Measurements from ENCODE around the gene SGPL1. TPM values are rescaled to one million over a fixed set of nuclear protein-coding genes. Genes with fewer than 3 reads are reported as not detected.
"Not testable (repeated sequence)": the region's sequence is repeated elsewhere in the genome, so short reads cannot be mapped to it uniquely, and the experiment has no call there.

Gene SGPL1
- total RNA-seq, 1 donor from 2014 or later: 42.6 TPM

DNA sequence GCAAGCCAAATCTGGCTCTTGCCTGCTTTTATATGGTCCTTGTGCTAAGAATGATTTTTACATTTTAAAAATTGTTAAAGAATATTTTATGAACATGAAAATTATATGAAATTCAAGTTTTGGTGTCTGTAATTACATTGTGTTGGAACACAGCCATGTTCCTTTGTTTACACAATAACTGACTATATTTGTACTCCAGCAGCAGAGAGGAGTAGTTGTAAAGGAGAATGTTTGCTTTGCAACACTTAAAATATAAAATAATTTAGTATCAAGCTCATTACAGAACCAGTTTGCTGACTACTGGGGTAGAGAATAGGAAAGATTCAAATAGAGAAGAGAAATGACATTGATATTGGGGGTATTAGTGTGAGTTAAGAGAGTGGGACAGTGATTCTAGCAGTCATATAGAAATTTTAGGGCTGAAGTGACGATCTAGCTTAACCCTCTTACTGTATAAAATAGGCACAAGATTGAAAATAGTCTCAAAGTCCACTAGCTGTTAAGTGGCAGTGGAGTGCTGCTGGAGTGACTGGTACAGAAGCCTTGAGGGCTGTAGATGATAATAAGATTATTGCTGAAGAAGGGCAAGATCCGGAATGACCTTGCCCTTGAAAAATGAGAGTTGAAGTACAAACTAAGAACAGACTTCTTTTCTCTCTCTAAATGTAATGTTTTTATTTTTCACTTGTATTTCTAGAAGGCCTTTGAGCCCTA, 28.2 kb downstream of the SGPL1 start:
- no peak for DNase-seq

DNA sequence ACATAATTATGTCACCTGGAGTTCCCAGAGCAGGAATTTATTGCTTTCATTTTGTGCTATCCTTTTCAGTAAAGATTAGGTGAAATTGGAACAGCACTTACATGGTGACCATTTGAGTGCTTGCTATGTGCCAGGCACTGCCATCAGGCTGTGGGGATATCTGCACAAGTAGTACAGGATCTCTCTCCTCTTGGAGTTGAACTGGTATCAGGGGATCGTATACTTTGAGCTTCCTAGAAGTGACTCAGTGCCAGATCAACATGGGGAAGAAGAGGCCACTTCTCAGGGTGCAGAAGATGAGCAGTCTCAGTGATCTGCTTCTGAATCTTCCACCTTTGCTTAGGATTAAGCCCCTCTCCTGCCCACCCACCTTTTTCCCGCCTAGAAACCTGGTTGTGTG, 29.5 kb downstream of the SGPL1 start:
- DNase-seq: no peak

DNA sequence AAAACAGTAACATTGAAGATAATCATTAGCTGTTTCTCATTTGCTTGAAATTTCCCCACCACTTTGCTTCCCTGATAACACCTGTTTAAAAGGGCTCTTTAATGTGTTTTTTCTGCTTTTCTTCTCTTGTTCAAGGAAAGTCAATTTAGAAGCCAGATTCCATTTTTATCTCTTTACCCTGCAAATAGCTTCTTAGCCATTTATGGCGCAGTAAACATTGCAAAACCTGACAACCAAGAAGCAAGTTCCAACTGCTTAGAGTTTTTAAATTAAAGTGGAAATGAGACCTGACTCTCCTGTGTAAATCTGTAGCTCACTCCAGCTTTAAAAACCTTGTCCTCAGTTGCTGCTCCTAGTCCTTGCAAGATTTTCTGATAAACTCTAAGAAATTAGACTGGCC, 30.1 kb downstream of the SGPL1 start:
- no peak for DNase-seq

DNA sequence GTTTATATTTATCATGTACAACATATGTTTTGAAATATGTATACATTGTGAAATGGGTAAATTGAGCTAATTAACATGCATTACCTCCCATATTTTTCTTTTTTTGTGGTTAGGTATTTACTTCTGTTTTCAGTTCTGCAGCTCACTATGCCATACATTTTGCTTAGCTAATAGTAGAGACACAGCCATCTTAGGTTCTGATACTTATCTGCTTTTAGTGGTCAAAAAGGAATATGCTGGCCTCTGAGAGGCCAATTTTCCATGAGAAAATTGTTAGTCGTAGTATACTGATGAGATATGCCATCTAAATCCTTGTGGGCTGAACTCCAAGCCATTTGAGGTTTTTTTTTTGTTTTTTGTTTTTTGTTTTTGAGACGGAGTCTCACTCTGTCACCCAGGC, 31.0 kb downstream of the SGPL1 start:
- DNase-seq: no peak

DNA sequence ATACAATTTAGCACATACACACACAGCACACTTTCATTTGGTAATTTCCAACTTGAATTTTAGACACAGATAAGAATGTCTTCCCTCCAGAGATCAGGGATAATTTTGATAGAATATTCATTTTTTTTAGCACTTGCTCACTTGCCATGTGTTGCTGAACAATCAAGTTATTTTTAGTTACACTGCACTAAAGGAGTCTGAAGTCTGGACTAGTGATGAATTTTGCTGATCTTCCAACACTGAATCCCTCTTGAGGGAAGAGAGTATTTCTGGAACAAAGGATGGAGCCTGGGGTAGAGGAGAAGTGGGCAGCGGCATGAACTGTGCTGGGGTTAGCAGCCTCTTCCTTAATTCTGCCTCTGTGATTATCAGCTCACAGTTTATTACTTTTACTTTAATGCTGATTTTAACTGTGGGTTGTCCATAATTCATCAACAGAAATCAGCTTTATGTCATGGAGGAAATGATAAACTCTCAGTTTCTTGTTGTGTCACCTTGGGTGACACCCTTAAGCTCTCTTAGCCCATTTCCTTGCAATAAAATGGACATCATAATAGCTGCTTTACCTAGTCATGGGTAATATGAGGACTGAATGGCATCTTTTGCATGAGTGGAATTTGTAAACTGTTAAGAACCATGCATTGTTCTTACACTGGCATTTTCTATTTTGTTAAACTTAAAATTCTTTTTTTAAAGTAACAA, 32.1 kb downstream of the SGPL1 start:
- no peak for DNase-seq

DNA sequence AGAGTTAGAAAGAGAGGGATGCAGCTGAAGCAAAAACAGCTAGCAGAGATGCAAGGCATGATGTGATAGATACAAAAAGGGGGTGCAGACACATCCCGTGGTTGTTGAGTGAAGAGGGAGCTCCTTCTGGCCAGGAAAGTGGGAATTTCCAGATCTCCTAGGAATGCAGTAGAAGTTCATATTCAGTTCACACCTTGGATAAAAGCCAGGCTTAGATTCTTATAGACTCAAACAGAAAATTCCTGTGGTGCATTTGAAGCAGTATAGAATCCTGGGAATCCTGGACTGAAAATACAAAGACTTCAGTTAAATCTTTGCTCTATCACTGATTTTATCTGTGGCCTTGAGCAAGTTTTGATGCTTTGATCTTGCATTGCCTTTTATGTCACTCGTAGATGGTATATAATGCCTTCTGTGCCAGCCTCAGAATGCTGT, 33.9 kb downstream of the SGPL1 start:
- DNase-seq: no peak

DNA sequence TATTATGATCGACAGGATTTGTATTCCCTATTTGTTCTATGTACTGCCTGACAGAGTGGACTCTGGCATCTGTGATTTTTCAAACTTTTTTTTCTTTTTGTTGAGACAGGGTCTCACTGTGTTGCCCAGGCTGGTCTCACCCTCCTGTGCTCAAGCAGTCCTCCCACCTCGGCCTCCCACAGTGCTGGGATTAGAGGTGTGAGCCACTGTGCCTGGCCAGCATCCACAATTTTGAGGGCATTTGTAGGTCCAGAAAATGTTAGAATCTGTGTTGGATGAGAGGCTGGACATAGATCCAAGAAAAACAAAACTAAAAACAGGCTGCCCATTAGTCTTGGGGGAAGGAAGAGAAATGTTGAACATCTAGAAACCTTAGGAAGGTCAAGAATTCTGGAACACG, 34.3 kb downstream of the SGPL1 start:
- no peak for DNase-seq

DNA sequence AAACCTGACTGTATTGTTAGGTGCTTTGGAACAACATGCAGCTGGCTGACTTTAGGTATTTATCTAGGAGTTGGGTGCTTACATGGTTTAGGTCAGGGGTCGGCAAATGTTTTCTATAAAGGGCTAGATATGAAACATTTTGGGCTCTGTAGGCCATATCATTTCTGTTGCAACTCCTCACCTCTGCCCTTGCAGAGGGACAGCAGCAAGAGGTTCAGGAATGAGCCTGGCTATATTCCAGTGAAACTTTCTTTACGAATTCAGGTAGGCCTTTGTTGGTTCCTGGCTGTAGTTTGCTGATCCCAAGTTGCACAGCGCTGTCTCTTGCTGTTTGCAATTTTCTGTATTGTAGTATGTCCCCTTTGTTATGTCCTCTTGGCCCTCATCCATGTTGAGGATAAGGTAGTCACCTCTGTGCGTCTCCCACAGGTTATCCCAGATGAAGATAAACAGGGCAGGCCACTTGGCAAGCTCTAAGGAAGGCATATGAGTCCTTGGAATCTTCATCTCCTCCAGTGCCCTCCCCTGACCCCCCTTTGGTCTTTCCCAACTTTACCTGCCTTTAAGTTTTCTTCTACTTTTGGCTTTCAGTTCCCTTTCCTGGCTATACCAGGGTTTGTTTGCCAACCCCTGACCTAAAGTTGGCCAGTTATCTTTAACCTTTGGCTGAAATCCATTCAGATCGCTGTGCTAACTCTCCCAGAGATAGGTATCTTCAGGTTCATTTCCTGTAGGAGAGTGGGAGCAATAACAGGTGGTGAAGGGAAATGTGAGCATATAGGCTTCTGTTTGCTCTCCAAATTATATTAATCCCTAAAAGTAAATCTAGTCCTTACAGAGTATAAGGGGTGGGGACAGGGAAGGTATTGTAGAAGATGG, 36.1 kb downstream of the SGPL1 start:
- DNase-seq: no peak

DNA sequence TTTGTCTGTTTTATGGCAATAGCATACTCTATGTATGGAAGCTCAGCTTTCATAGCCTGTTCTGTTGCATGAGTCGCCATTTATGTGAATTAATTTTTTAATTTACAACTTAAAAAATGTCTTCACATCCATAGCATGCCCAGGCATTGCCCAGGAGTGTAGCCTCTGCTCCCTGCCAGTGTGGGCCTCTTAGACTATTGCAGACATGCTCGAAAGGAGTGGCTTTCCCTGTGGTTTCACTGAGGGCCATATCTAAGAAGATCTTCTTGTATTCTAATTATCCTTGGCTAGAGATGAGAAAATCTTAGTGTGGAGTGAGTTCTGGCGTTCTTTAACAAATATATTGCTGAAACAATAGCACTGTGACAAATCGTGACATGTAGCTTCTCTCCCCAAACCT, 37.3 kb downstream of the SGPL1 start:
- DNase-seq: no peak

DNA sequence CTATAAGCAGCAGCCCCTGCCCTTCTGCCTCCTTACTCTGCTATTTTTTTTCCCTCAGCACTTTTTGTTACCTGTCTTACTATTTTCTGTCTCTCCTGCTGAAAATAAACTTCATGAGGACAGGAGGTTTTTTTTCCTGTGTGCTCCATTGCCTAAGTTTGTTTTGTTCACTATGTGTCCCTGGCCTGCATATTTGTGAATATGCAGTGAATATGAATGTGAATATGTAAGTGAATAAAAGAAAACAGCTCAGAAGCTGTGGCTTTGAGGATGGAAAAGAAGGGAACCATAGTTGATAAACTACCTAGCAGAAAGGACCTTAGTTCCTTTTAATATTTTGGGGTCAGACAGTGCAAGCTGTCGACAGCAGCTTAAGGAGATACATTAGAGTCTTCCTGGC, 37.7 kb downstream of the SGPL1 start:
- DNase-seq: no peak

DNA sequence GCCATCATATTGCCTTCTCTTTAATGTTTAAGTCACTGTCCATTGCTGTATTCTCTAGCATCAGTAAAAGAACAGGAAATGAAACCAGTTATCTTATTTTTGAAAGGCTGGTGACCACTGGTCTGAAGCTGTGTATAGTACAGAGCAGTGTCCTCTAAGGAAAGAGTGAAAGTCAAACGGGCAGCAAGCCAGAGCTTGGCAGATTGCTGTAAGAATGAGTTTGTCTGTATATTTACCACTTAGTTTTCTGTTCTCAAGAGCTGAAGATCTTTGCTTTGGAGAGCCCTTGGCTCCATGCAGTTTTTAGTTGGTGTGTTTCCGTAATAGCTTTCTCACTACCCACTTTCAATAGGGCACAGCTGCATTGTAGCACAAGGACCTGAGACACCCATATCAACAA, 40.7 kb downstream of the SGPL1 start:
- no peak for DNase-seq

DNA sequence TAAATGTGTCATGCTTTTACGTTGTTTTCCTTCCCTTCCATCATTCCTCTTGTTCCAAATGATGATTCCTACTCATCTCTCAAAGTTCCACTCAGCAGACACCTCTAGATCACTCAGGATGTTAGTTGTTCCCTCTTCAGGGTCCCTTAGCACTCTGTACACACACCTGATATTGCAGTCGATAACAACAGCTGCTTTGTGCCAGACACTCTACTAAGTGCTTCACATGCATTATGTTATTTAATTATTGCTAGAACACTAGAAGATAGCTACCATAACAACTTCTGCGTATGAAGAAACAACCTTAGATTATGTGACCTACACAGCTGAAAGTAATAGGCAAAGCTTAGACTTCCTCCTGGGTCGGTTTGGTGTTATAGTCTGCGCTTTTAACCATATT, 43.0 kb downstream of the SGPL1 start:
- no peak for DNase-seq

DNA sequence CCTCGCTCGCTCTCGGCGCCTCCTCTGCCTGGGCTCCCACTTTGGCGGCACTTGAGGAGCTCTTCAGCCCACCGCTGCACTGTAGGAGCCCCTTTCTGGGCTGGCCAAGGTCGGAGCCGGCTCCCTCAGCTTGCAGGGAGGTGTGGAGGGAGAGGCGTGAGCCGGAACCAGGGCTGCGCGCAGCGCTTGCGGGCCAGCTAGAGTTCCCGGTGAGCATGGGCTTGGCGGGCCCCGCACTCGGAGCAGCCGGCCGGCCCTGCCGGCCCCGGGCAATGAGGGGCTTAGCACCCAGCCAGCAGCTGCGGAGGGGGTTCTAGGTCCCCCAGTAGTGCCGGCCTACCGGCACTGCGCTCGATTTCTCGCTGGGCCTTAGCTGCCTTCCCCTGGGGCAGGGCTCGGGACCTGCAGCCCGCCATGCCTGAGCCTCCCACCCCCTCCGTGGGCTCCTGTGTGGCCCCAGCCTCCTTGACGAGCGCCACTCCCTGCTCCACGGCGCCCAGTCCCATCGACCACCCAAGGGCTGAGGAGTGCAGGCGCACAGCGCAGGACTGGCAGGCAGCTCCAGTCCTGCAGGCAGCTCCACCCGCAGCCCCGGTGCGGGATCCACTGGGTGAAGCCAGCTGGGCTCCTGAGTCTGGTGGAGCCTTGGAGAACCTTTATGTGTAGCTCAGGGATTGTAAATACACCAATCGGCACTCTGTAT, 45.9 kb downstream of the SGPL1 start:
- not testable (repeated sequence) for DNase-seq

DNA sequence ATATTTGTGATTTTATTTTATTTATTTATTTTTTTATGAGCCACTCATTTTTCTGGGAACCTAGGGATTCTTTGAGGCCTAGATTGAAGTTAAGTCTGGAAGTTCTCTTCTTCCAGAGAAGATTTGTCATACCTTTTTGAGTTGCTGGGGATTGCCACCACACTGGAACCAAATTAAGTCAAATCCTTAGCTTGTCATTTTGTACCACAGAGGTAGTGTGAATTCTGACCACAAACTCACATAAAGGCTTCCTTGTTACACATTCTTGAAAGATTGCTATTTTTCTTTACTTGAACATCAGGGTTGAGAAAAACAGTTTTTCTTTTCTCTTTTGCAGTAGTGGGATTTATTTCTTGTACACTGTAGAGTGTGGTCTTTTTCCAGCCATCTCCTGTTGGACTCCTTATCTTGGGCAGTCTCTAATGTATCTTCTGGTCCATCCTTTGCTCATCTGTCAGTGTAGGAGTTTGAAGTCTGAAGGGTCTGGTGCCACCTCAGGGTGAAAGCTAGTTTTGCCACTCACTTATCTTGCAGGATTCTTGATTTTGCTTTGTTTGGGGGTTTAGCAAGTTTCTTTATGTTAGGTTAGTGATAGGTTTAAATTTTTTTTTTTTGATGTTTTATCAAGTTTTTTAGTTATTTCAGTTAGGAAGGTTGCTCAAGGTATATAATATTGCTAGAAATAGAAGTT, 47.9 kb downstream of the SGPL1 start:
- DNase-seq: no peak

DNA sequence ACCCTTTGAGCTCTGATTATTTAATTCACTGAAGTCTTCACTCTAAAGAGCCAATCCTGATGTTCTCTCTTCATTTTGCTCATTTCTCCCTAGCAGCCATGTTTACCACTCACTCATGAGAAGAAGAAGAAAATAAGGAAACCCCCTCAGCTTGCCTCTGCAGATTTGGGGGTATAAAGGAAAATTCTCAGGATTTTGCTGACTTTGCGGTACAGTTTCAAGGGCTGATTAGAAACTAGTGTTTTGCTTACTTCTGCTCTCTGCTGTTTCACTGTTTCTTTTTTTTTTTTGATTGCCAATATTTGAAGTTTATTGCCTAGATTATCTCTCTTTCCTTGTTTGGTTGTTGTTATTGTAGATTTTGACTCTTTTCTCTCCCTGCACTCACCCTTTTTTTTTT, 49.2 kb downstream of the SGPL1 start:
- no peak for DNase-seq

DNA sequence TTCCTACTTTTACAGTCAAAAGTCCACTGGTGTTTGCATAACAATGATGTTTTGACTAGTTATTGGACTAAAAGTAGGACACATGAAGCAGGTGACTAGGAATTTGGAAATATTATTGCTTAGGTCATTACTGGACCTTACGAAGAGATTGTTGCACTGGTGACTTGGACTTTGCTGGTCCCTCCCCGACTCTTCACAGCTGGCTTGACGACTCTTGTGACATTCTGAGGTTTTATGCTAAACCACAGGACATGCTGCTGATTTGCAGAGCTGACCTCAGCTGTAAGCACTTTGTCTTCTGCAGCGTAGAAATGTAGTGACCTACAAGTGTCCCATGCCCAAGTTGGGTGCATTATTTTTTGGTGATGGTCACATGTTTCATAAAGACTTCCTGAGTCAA, 50.7 kb downstream of the SGPL1 start:
- no peak for DNase-seq

DNA sequence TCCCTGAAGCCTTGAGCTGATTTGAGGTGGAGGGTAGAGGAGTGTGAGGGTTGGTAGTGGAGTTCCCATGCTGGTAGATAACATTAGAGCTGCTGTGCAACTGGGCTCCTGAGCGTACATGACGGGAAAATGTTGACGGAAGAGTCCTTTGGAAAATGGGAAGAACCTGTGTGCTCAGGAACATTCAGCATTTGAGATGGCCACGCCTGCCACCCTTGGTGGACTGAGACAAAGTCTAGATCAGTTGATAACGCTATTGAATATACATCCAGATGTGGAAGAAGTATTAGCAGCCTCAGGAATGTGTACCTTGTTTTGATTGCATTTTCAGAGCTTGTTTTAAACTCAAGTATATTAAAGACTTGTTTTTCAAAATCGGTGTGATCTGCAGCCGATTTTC, 56.5 kb downstream of the SGPL1 start:
- DNase-seq: no peak

DNA sequence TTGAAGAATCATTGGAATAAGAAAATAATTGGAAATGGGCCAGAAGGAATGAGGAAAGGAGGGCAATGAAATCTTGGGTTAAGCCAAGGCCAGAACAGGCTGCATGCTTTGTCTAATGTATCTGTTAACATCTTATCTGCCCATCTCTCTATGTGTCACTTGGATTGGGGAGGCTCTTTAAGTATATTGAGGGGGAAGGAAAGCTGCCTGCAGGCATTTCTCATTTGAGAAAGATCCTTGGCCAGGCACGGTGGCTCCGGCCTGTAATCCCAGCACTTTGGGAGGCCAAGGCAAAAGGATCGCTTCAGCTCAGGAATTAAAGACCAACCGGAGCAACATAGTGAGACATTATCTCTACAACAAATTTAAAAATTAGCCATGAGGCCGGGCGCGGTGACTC, 58.3 kb downstream of the SGPL1 start:
- no peak for DNase-seq

DNA sequence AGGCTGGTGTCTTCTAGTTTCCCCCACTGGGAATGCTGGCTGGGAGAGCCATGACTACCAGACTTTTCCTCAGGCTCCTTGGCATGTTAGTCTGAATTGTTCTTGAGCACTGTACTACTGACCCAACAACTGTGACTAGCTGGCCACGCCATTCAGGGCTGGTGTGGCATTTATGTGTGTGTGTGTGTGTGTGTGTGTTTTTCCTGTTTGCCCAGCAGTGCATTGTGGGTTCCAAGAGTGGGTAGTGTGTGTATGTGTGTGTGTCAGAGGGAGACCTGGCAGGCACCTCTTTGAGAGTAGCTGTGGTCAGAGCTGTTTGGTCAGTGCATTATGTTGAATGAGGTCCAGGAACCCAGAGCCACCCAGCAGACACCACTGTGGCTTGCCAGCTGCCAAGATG, 63.5 kb downstream of the SGPL1 start:
- DNase-seq: no peak

DNA sequence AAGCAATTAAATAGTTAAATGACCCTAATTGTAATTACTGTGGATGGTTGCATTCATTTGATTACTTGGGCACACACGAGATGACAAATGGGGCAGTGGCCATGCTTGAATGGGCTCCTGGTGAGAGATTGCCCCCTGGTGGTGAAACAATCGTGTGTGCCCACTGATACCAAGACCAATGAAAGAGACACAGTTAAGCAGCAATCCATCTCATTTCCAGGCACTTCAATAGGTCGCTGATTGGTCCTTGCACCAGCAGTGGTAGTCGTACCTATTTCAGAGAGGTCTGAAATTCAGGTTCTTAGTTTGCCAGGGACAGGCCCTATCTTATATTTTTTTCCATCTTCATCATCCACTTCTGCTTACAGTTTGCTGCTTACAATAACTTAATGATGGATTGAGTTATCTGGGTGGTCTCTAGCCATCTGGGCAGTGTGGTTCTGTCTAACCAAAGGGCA, 64.4 kb downstream of the SGPL1 start:
- DNase-seq: peak; percentile 59

DNA sequence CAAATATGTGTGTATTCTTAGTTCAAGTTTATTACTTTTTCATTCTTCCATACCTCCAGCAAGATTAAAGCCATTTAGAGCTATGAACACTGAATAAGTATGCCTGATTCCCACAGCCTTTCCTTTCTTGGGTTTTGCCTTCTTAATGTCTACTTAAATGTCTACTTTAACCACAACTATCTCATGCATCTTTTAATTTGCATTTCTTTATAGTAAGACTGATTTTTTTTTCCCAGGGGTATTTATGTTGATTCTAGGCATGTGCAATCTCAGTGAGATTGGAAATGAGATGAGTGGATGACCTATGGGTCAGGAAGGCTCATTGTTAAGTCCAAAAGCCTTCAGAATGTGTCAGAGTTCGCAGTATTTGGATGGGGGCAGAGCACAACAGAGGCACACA, 69.0 kb downstream of the SGPL1 start:
- DNase-seq: no peak

DNA sequence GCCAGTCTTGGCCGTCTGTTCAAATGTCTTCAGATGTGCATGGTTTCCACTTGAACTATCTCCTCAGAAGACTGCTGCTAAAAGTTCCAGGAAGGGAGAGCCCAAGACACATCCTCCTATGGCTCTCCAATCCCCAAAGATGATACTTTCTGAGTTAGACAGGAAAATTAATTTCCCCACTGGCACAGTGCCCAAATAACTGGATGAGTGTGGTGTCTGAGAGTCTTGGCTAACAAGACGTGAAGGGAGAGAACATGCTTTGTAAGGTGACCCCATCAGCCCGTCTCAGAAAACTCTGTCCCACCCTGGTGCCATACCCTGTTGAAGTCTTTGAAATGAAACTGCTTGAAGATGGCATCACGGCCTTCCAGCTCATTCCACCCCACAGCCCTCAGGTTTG, 69.7 kb downstream of the SGPL1 start:
- no peak for DNase-seq
